ENCODE results near the gene ARHGEF28.

The ARHGEF28 gene

DNA sequence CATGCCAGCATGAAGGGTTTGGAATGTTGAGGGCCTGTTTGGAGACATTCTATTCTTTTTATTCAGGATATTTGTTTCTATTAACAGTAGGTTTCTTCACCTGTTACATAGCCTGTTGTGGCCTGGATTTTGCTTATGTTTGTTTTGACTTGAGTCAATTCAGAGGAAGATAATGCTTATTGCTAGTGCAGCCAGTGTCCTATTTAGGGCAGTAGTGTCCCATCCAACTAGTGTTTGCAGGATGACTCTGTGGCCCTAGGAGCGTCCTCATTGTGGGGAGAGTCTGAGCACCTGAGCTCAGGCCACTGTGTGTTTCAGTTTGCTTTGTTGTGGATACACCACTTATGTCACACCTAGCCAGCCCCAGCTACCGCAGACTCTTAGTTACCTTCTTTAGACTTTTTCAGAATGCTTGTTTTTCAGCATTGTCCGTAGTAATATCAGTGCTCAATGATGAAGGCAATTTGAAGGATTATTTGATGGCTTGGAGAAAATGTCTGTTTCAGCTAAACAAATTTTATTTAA, 90.3 kb downstream of the ARHGEF28 start:
- no peak overlapping the region for H3K4me3 ChIP-seq (ENCODE audit: low read length)
- no peak overlapping the region for H3K4me2 ChIP-seq (ENCODE audit: low read length)
- no peaks in the 10 kb centered on the region for H3K9me3 ChIP-seq (ENCODE audit: control insufficient read depth, insufficient read depth, low read length)
- H3K4me1 ChIP-seq (ENCODE audit: control insufficient read depth, low read length): no peaks in the 10 kb centered on the region
- H3K36me3 ChIP-seq (ENCODE audit: control insufficient read depth, low read length): no peaks in the 10 kb centered on the region
- TF ChIP-seq, protein P1, sequence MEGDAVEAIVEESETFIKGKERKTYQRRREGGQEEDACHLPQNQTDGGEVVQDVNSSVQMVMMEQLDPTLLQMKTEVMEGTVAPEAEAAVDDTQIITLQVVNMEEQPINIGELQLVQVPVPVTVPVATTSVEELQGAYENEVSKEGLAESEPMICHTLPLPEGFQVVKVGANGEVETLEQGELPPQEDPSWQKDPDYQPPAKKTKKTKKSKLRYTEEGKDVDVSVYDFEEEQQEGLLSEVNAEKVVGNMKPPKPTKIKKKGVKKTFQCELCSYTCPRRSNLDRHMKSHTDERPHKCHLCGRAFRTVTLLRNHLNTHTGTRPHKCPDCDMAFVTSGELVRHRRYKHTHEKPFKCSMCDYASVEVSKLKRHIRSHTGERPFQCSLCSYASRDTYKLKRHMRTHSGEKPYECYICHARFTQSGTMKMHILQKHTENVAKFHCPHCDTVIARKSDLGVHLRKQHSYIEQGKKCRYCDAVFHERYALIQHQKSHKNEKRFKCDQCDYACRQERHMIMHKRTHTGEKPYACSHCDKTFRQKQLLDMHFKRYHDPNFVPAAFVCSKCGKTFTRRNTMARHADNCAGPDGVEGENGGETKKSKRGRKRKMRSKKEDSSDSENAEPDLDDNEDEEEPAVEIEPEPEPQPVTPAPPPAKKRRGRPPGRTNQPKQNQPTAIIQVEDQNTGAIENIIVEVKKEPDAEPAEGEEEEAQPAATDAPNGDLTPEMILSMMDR (IDR thresholded peaks at IDR 0.05; ENCODE audit: low read depth, low read length, poor library complexity, severe bottlenecking): no peak
- no peak for TF ChIP-seq EZH2phosphoT487 (IDR thresholded peaks at IDR 0.05; ENCODE audit: borderline replicate concordance, low read length)
- no peaks in the 10 kb centered on the region for H3K27me3 ChIP-seq (ENCODE audit: control insufficient read depth, low read length)
- no peaks in the 10 kb centered on the region for H3K79me2 ChIP-seq (ENCODE audit: control insufficient read depth, low read length)
- no peaks in the 10 kb centered on the region for H3F3A ChIP-seq (ENCODE audit: control insufficient read depth, insufficient read depth)
- H3K27ac ChIP-seq (ENCODE audit: low read depth, low read length): no peak overlapping the region
- no peaks in the 10 kb centered on the region for H4K20me1 ChIP-seq (ENCODE audit: control insufficient read depth, insufficient read depth, low read depth, low read length)
- H3K9me2 ChIP-seq (replicated peaks; ENCODE audit: control insufficient read depth, low read length): no peaks in the 10 kb centered on the region

DNA sequence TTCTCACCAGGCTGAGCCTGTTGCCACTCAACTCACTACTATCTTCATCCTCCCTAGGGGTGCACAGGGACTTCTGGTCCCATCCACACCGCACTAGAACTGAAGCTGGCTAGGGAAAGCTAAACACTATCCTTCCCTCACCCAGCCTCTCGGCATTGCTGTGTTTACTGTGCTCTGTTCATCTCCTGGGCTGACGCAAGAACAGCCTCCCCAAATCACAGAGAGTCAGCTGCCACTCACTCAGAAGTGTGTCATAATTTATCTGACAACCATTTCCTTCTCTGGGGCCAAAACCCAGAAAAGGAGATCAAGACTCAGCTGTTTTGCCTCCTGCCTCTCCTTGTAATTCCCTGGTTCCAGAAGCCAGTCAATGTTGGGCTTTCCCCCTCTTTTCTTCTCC, 92.8 kb downstream of the ARHGEF28 start:
- no peaks in the 10 kb centered on the region for H3F3A ChIP-seq (ENCODE audit: control insufficient read depth, insufficient read depth)
- H4K20me1 ChIP-seq (ENCODE audit: control insufficient read depth, insufficient read depth, low read depth, low read length): no peaks in the 10 kb centered on the region
- H3K4me2 ChIP-seq (ENCODE audit: low read length): no peak overlapping the region
- H3K4me3 ChIP-seq (ENCODE audit: low read length): no peak overlapping the region
- no peaks in the 10 kb centered on the region for H3K9me2 ChIP-seq (replicated peaks; ENCODE audit: control insufficient read depth, low read length)
- H3K79me2 ChIP-seq (ENCODE audit: control insufficient read depth, low read length): no peaks in the 10 kb centered on the region
- H3K4me1 ChIP-seq (ENCODE audit: control insufficient read depth, low read length): no peaks in the 10 kb centered on the region
- H3K27me3 ChIP-seq (ENCODE audit: control insufficient read depth, low read length): no peaks in the 10 kb centered on the region
- H3K27ac ChIP-seq (ENCODE audit: low read depth, low read length): no peak overlapping the region
- H3K9me3 ChIP-seq (ENCODE audit: control insufficient read depth, insufficient read depth, low read length): no peaks in the 10 kb centered on the region
- H3K36me3 ChIP-seq (ENCODE audit: control insufficient read depth, low read length): no peaks in the 10 kb centered on the region
- TF ChIP-seq EZH2phosphoT487 (IDR thresholded peaks at IDR 0.05; ENCODE audit: borderline replicate concordance, low read length): no peak
- TF ChIP-seq, protein P1 (IDR thresholded peaks at IDR 0.05; ENCODE audit: low read depth, low read length, poor library complexity, severe bottlenecking): no peak

DNA sequence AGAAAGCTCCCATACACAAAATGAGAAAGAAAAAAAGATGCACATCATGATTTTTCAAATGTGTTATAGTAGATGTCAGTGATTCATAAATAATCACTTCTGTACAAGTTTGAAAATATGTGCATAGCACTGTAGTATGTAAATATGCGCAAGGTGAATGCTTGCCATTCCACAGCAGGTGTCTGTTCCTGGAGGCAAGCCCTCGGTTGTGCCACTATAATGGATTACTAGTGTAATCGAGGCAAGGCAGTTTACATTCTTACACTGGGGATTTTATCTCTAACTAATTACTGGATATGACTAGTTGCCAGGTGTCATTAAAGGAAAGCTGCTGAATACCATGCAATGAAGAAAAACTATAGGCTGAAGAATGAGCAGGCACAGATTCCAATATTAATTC, 93.6 kb downstream of the ARHGEF28 start:
- Histone ChIP-seq H3K27ac (ENCODE audit: low read depth, low read length) (no peak overlapping the region), H3K4me3 (ENCODE audit: low read length) (no peak overlapping the region), H3K79me2 (ENCODE audit: control insufficient read depth, low read length) (no peaks in the 10 kb centered on the region), H3K27me3 (ENCODE audit: control insufficient read depth, low read length) (no peaks in the 10 kb centered on the region), H4K20me1 (ENCODE audit: control insufficient read depth, insufficient read depth, low read depth, low read length) (no peaks in the 10 kb centered on the region), H3K9me3 (ENCODE audit: control insufficient read depth, insufficient read depth, low read length) (no peaks in the 10 kb centered on the region), H3K36me3 (ENCODE audit: control insufficient read depth, low read length) (no peaks in the 10 kb centered on the region), H3K4me1 (ENCODE audit: control insufficient read depth, low read length) (no peaks in the 10 kb centered on the region), H3F3A (ENCODE audit: control insufficient read depth, insufficient read depth) (no peaks in the 10 kb centered on the region), H3K9me2 (replicated peaks; ENCODE audit: control insufficient read depth, low read length) (no peaks in the 10 kb centered on the region), H3K4me2 (ENCODE audit: low read length) (no peak overlapping the region)
- TF ChIP-seq EZH2phosphoT487 (IDR thresholded peaks at IDR 0.05; ENCODE audit: borderline replicate concordance, low read length): no peak
- TF ChIP-seq, protein P1 (IDR thresholded peaks at IDR 0.05; ENCODE audit: low read depth, low read length, poor library complexity, severe bottlenecking): no peak

Data from DOHH2 (cell line).